ENCODE results near the gene UBE2QL1. TPM values are rescaled to one million over a fixed set of nuclear protein-coding genes. Genes with fewer than 3 reads are reported as not detected.

UBE2QL1 gene
- total RNA-seq, 2 donors from 2014 or later, result 2.5 to 8.6 TPM

GRCh38 chr5:6486074-6486473 is 37.4 kb downstream of the UBE2QL1 start:
- DNase-seq (ENCODE audit: low spot score), result no peak
- H3K27ac ChIP-seq, result no peak overlapping the region
- H3K4me3 ChIP-seq, result no peak overlapping the region
- TF ChIP-seq CTCF (IDR thresholded peaks at IDR 0.05), result no peak
- no peak for TF ChIP-seq POLR2A (IDR thresholded peaks at IDR 0.05)
- no peak for TF ChIP-seq POLR2AphosphoS5 (IDR thresholded peaks at IDR 0.05)
- H3K36me3 ChIP-seq, result no peaks in the 10 kb centered on the region
- no peaks in the 10 kb centered on the region for H3K27me3 ChIP-seq (replicated peaks; ENCODE audit: insufficient read depth)
- no peaks in the 10 kb centered on the region for H3K9me3 ChIP-seq
- H3K4me1 ChIP-seq (replicated peaks), result no peaks in the 10 kb centered on the region
- WGBS, result 94% methylated on average over 1 of the region's 1 CpG
- intact Hi-C loops (cut with DNase I), result no loop called here

- intact Hi-C loops (cut with DNase I), result no loop called here
- Histone ChIP-seq H3K27ac (no peak overlapping the region), H3K27me3 (replicated peaks; ENCODE audit: insufficient read depth) (no peaks in the 10 kb centered on the region), H3K36me3 (no peaks in the 10 kb centered on the region), H3K9me3 (no peaks in the 10 kb centered on the region), H3K4me3 (no peak overlapping the region), H3K4me1 (replicated peaks) (no peaks in the 10 kb centered on the region)
- DNase-seq (ENCODE audit: low spot score), result no peak
- no peak for TF ChIP-seq POLR2AphosphoS5 (IDR thresholded peaks at IDR 0.05)
- no peak for TF ChIP-seq CTCF (IDR thresholded peaks at IDR 0.05)
- no peak for TF ChIP-seq POLR2A (IDR thresholded peaks at IDR 0.05)
- WGBS, result 77% methylated on average over 3 of the region's 3 CpGs
These were observed 38.4 kb downstream of the UBE2QL1 start for GRCh38 chr5:6487081-6487480.

- intact Hi-C loops (cut with DNase I), result no loop called here
- WGBS, result 13% methylated on average over 4 of the region's 4 CpGs
- TF ChIP-seq CTCF (IDR thresholded peaks at IDR 0.05), result no peak
- no peak for TF ChIP-seq POLR2AphosphoS5 (IDR thresholded peaks at IDR 0.05)
- TF ChIP-seq POLR2A (IDR thresholded peaks at IDR 0.05), result no peak
- H3K4me1 ChIP-seq (replicated peaks), result no peaks in the 10 kb centered on the region
- no peaks in the 10 kb centered on the region for H3K27me3 ChIP-seq (replicated peaks; ENCODE audit: insufficient read depth)
- H3K27ac ChIP-seq, result no peak overlapping the region
- no peak for DNase-seq (ENCODE audit: low spot score)
- no peaks in the 10 kb centered on the region for H3K9me3 ChIP-seq
- H3K36me3 ChIP-seq, result no peaks in the 10 kb centered on the region
- no peak overlapping the region for H3K4me3 ChIP-seq
These were observed 39.4 kb downstream of the UBE2QL1 start for GRCh38 chr5:6488021-6488420.

- no peak for TF ChIP-seq POLR2AphosphoS5 (IDR thresholded peaks at IDR 0.05)
- Histone ChIP-seq H3K4me1 (replicated peaks) (no peaks in the 10 kb centered on the region), H3K9me3 (no peaks in the 10 kb centered on the region), H3K27me3 (replicated peaks; ENCODE audit: insufficient read depth) (no peaks in the 10 kb centered on the region), H3K36me3 (no peaks in the 10 kb centered on the region), H3K27ac (no peak overlapping the region), H3K4me3 (no peak overlapping the region)
- WGBS, result 90% methylated on average over 10 of the region's 10 CpGs
- DNase-seq (ENCODE audit: low spot score), result no peak
- intact Hi-C loops (cut with DNase I), result no loop called here
These were observed 41.1 kb downstream of the UBE2QL1 start for GRCh38 chr5:6489643-6490185.

GRCh38 chr5:6490246-6490645 is 41.6 kb downstream of the UBE2QL1 start:
- H3K27me3 ChIP-seq (replicated peaks; ENCODE audit: insufficient read depth), result no peaks in the 10 kb centered on the region
- no peak overlapping the region for H3K4me3 ChIP-seq
- no peak overlapping the region for H3K27ac ChIP-seq
- H3K4me1 ChIP-seq (replicated peaks), result no peaks in the 10 kb centered on the region
- no peak for TF ChIP-seq CTCF (IDR thresholded peaks at IDR 0.05)
- TF ChIP-seq POLR2AphosphoS5 (IDR thresholded peaks at IDR 0.05), result no peak
- no peak for TF ChIP-seq POLR2A (IDR thresholded peaks at IDR 0.05)
- WGBS, result 81% methylated on average over 9 of the region's 9 CpGs
- no peak for DNase-seq (ENCODE audit: low spot score)
- no peaks in the 10 kb centered on the region for H3K9me3 ChIP-seq
- intact Hi-C loops (cut with DNase I), result no loop called here
- no peaks in the 10 kb centered on the region for H3K36me3 ChIP-seq
